Astrocyte (in vitro differentiated cells and primary cell): Measurements from ENCODE around the gene CIC. TPM values are rescaled to one million over a fixed set of nuclear protein-coding genes. Genes with fewer than 3 reads are reported as not detected.

ENCODE experiments used
- DNase-seq: peaks from one replicate; pipeline ENCODE4 v3.0.0-alpha.2; 2010; ENCODE audit warnings: low read depth
- FAIRE-seq: peaks from 2 replicates; lab custom pipeline; 2011; peaks lifted over from hg19 to GRCh38; lab: Jason Lieb, UNC
- H2AFZ ChIP-seq: 2 replicates; pipeline ENCODE4 v1.6.0; 2012; ENCODE audit warnings: low read depth, low read length, inconsistent platforms
- H3K27ac ChIP-seq: 2 replicates; pipeline ENCODE4 v1.5.1; 2011; ENCODE audit warnings: low read depth, low read length, inconsistent platforms
- H3K27me3 ChIP-seq: 2 replicates; pipeline ENCODE4 v1.6.0; 2011; ENCODE audit warnings: low read length, inconsistent platforms; ENCODE audit not compliant: insufficient read depth
- H3K36me3 ChIP-seq: 2 replicates; pipeline ENCODE4 v1.5.1; 2011; ENCODE audit warnings: low read length, inconsistent platforms; ENCODE audit not compliant: insufficient read depth
- H3K4me1 ChIP-seq: 2 replicates; pipeline ENCODE4 v1.5.1; 2011; ENCODE audit warnings: low read length, inconsistent platforms; ENCODE audit not compliant: insufficient read depth
- H3K4me2 ChIP-seq: 2 replicates; pipeline ENCODE4 v1.6.0; 2012; ENCODE audit warnings: low read length, inconsistent platforms
- H3K4me3 ChIP-seq: 2 replicates; pipeline ENCODE4 v1.5.1; 2011; ENCODE audit warnings: low read depth, mild to moderate bottlenecking, low read length, inconsistent platforms; ENCODE audit not compliant: insufficient read depth
- H3K79me2 ChIP-seq: 2 replicates; pipeline ENCODE4 v1.6.0; 2012; ENCODE audit warnings: mild to moderate bottlenecking, low read length, inconsistent platforms; ENCODE audit not compliant: insufficient read depth
- H3K9ac ChIP-seq: 2 replicates; pipeline ENCODE4 v1.6.0; 2012; ENCODE audit warnings: mild to moderate bottlenecking, low read length, inconsistent platforms
- H3K9me3 ChIP-seq: 2 replicates; pipeline ENCODE4 v1.5.1; 2012; ENCODE audit warnings: low read depth, mild to moderate bottlenecking, low read length, inconsistent platforms; ENCODE audit not compliant: insufficient read depth
- H4K20me1 ChIP-seq: 2 replicates; pipeline ENCODE4 v1.6.0; 2012; ENCODE audit warnings: low read length, inconsistent platforms; ENCODE audit not compliant: insufficient read depth
- H3K27ac Mint-ChIP-seq: one replicate; pipeline ENCODE4 v1.8.0; 2021; ENCODE audit warnings: mild to moderate bottlenecking, mixed read lengths; ENCODE audit not compliant: unreplicated experiment
- H3K27me3 Mint-ChIP-seq: one replicate; pipeline ENCODE4 v1.8.0; 2021; ENCODE audit warnings: low read depth, mixed read lengths; ENCODE audit not compliant: unreplicated experiment
- H3K36me3 Mint-ChIP-seq: one replicate; pipeline ENCODE4 v1.8.0; 2021; ENCODE audit warnings: low read depth, mixed read lengths; ENCODE audit not compliant: unreplicated experiment
- H3K4me1 Mint-ChIP-seq: one replicate; pipeline ENCODE4 v1.8.0; 2021; ENCODE audit warnings: low read depth, mixed read lengths; ENCODE audit not compliant: unreplicated experiment
- H3K4me3 Mint-ChIP-seq: one replicate; pipeline ENCODE4 v1.8.0; 2021; ENCODE audit warnings: mild to moderate bottlenecking, moderate library complexity, mixed read lengths; ENCODE audit not compliant: unreplicated experiment
- H3K9me3 Mint-ChIP-seq: one replicate; pipeline ENCODE4 v1.8.0; 2021; ENCODE audit warnings: mild to moderate bottlenecking, mixed read lengths; ENCODE audit not compliant: unreplicated experiment
- CTCF ChIP-seq: IDR thresholded peaks from 2 replicates; pipeline ENCODE4 v1.5.1; 2011; ENCODE audit warnings: low read depth, mild to moderate bottlenecking, inconsistent platforms, low read length, moderate library complexity; ENCODE audit not compliant: insufficient read depth
- EZH2 ChIP-seq: IDR thresholded peaks from 2 replicates; pipeline ENCODE4 v1.6.1; 2012; ENCODE audit warnings: mild to moderate bottlenecking, low read length, inconsistent platforms; ENCODE audit not compliant: insufficient read depth
- total RNA-seq: library from RNA; stranded (reverse); gene quantifications from 2 replicates; pipeline ENCODE4 v1.2.1, GENCODE V29; 2021

Gene CIC
- total RNA-seq, 1 donor from 2014 or later, result 78.5 TPM

GRCh38 chr19:42288387-42288786, 19.3 kb downstream of the CIC start:
- H3K27ac ChIP-seq, result no peak overlapping the region
- TF ChIP-seq EZH2, result no peak
- no peak for TF ChIP-seq CTCF
- no peak overlapping the region for H2AFZ ChIP-seq
- H3K9me3 ChIP-seq, result no peaks in the 10 kb centered on the region
- Mint-ChIP-seq H3K4me1 (peaks cover 11% of the 10 kb centered on the region), H3K27ac (no peak overlapping the region), H3K36me3 (peaks cover 4% of the 10 kb centered on the region), H3K4me3 (no peak overlapping the region), H3K9me3 (peaks cover 2% of the 10 kb centered on the region), H3K27me3 (no peaks in the 10 kb centered on the region)
- peaks cover 18% of the 10 kb centered on the region for H3K36me3 ChIP-seq
- no peaks in the 10 kb centered on the region for H3K27me3 ChIP-seq
- no peak overlapping the region for H3K4me2 ChIP-seq
- H3K4me1 ChIP-seq, result peaks cover 22% of the 10 kb centered on the region
- H3K4me3 ChIP-seq, result no peak overlapping the region
- DNase-seq (no peak), FAIRE-seq (no peak)
- H4K20me1 ChIP-seq, result peaks cover 81% of the 10 kb centered on the region
- H3K79me2 ChIP-seq, result peaks cover 38% of the 10 kb centered on the region
- H3K9ac ChIP-seq, result no peak overlapping the region

GRCh38 chr19:42288881-42289555, 20.0 kb downstream of the CIC start:
- Mint-ChIP-seq H3K36me3 (peaks cover 4% of the 10 kb centered on the region), H3K27me3 (no peaks in the 10 kb centered on the region), H3K9me3 (peaks cover 2% of the 10 kb centered on the region), H3K4me3 (no peak overlapping the region), H3K27ac (no peak overlapping the region), H3K4me1 (peaks cover 11% of the 10 kb centered on the region)
- peaks cover 37% of the 10 kb centered on the region for H3K79me2 ChIP-seq
- H3K9me3 ChIP-seq, result no peaks in the 10 kb centered on the region
- no peak for FAIRE-seq
- peaks cover 18% of the 10 kb centered on the region for H3K36me3 ChIP-seq
- H3K27me3 ChIP-seq, result no peaks in the 10 kb centered on the region
- H3K4me1 ChIP-seq, result peaks cover 20% of the 10 kb centered on the region
- no peak for TF ChIP-seq EZH2
- TF ChIP-seq CTCF, result no peak
- H3K9ac ChIP-seq, result no peak overlapping the region
- H4K20me1 ChIP-seq, result peaks cover 82% of the 10 kb centered on the region
- H3K4me2 ChIP-seq, result no peak overlapping the region
- no peak overlapping the region for H3K4me3 ChIP-seq
- H3K27ac ChIP-seq, result no peak overlapping the region
- DNase-seq, result no peak
- H2AFZ ChIP-seq, result no peak overlapping the region

GRCh38 chr19:42289556-42290041, 20.5 kb downstream of the CIC start:
- no peak overlapping the region for H3K4me3 Mint-ChIP-seq

More at GRCh38 chr19:42289556-42290041, 20.5 kb downstream of the CIC start:
- no peak for FAIRE-seq
- Mint-ChIP-seq H3K9me3 (peaks cover 2% of the 10 kb centered on the region), H3K27ac (no peak overlapping the region), H3K4me1 (peaks cover 11% of the 10 kb centered on the region), H3K27me3 (no peaks in the 10 kb centered on the region), H3K36me3 (peaks cover 4% of the 10 kb centered on the region)
- no peak for TF ChIP-seq EZH2
- TF ChIP-seq CTCF, result no peak
- no peak overlapping the region for H3K4me2 ChIP-seq
- H3K9ac ChIP-seq, result no peak overlapping the region
- no peak overlapping the region for H3K27ac ChIP-seq
- H2AFZ ChIP-seq, result no peak overlapping the region
- H3K36me3 ChIP-seq, result peaks cover 18% of the 10 kb centered on the region
- peaks cover 18% of the 10 kb centered on the region for H3K4me1 ChIP-seq
- H4K20me1 ChIP-seq, result peaks cover 81% of the 10 kb centered on the region
- no peak overlapping the region for H3K4me3 ChIP-seq
- H3K79me2 ChIP-seq, result peaks cover 35% of the 10 kb centered on the region
- no peaks in the 10 kb centered on the region for H3K9me3 ChIP-seq
- no peak for DNase-seq
- H3K27me3 ChIP-seq, result no peaks in the 10 kb centered on the region
